H1 (cell line): Measurements from ENCODE around the gene ABL1. TPM values are rescaled to one million over a fixed set of nuclear protein-coding genes. Genes with fewer than 3 reads are reported as not detected.

Experiments
- CTCF ChIA-PET: fragments of 300-600 bp; sonication (Branson Sonifier 250); formaldehyde crosslinking; loops from one replicate; lab custom pipeline; 2021; ENCODE audit not compliant: partially characterized antibody; lab: Charles Lee
- POLR2A ChIA-PET: fragments of 300-600 bp; sonication (Branson Sonifier 250); formaldehyde crosslinking; loops from one replicate; lab custom pipeline; 2021; ENCODE audit warnings: inconsistent platforms; ENCODE audit not compliant: partially characterized antibody; lab: Charles Lee
- DNase-seq, 2 experiments: peaks; one replicate each; pipeline versions ENCODE4 v3.0.0 to v3.0.0-alpha.2; 2010 to 2022; ENCODE audit warnings: low spot score in 2 of 2, low read depth in 1 of 2, mixed read lengths in 1 of 2
- FAIRE-seq: peaks from 2 replicates; lab custom pipeline; 2011; peaks lifted over from hg19 to GRCh38; lab: Jason Lieb, UNC
- H2AFZ ChIP-seq: 2 replicates; pipeline ENCODE4 v1.8.1; 2012; ENCODE audit warnings: low read length, inconsistent platforms
- H2AK5ac ChIP-seq: 2 replicates; pipeline ENCODE4 v1.6.1; 2013; ENCODE audit warnings: low read depth, low read length
- H2BK120ac ChIP-seq: replicated peaks from 2 replicates; pipeline ENCODE3; 2013; ENCODE audit warnings: low read depth, low read length, inconsistent platforms
- H2BK12ac ChIP-seq: 2 replicates; pipeline ENCODE4 v1.6.1; 2013; ENCODE audit warnings: low read depth, low read length
- H2BK15ac ChIP-seq: 2 replicates; pipeline ENCODE4 v1.6.1; 2013; ENCODE audit warnings: low read length
- H2BK20ac ChIP-seq: 2 replicates; pipeline ENCODE4 v1.6.1; 2013; ENCODE audit warnings: low read length
- H2BK5ac ChIP-seq: 2 replicates; pipeline ENCODE4 v1.6.1; 2013; ENCODE audit warnings: low read depth, low read length
- H3K14ac ChIP-seq: 2 replicates; pipeline ENCODE4 v1.6.1; 2013; ENCODE audit warnings: inconsistent platforms; ENCODE audit not compliant: insufficient read length
- H3K18ac ChIP-seq: 2 replicates; pipeline ENCODE4 v1.6.1; 2013; ENCODE audit warnings: low read length; ENCODE audit errors: extremely low read depth
- H3K23ac ChIP-seq: 2 replicates; pipeline ENCODE4 v1.6.1; 2013; ENCODE audit warnings: inconsistent platforms; ENCODE audit not compliant: insufficient read length
- H3K23me2 ChIP-seq: 2 replicates; pipeline ENCODE4 v1.6.1; 2013; ENCODE audit warnings: low read depth, low read length
- H3K27ac ChIP-seq: 2 replicates; pipeline ENCODE4 v1.6.1; 2011; ENCODE audit warnings: low read depth, low read length, inconsistent platforms
- H3K27me3 ChIP-seq, 4 experiments: replicated peaks in 1 of 4; 1 replicate in 1 of 4; 2 replicates in 3 of 4; pipeline versions ENCODE4 v1.6.1 to v1.8.1; 2011 to 2013; ENCODE audit warnings: low read length in 3 of 4, mild to moderate bottlenecking in 3 of 4, inconsistent platforms in 2 of 4, mixed read lengths in 2 of 4, moderate library complexity in 1 of 4; ENCODE audit not compliant: control insufficient read depth in 3 of 4, insufficient read depth in 3 of 4; ENCODE audit errors: extremely low read depth in 1 of 4
- H3K36me3 ChIP-seq, 4 experiments: 2 replicates each; pipeline versions ENCODE4 v1.6.1 to v1.8.1; 2011 to 2013; ENCODE audit warnings: mild to moderate bottlenecking in 4 of 4, low read length in 3 of 4, moderate library complexity in 2 of 4, control low read depth in 1 of 4, inconsistent platforms in 1 of 4; ENCODE audit not compliant: insufficient read depth in 4 of 4, control insufficient read depth in 2 of 4
- H3K4ac ChIP-seq: replicated peaks from 2 replicates; pipeline ENCODE3; 2013; ENCODE audit warnings: low read length, low read depth, mixed read lengths, inconsistent platforms; ENCODE audit not compliant: insufficient read length
- H3K4me1 ChIP-seq, 4 experiments: replicated peaks in 1 of 4; 1 replicate in 1 of 4; 2 replicates in 3 of 4; pipeline versions ENCODE4 v1.6.1 to v1.8.1; 2011 to 2013; ENCODE audit warnings: low read length in 3 of 4, inconsistent platforms in 2 of 4, mixed read lengths in 1 of 4; ENCODE audit not compliant: insufficient read depth in 4 of 4, control insufficient read depth in 3 of 4
- H3K4me2 ChIP-seq, 2 experiments: 2 replicates each; pipeline versions ENCODE4 v1.6.1 to v1.8.1; 2011 to 2013; ENCODE audit warnings: low read depth in 2 of 2, low read length in 2 of 2, control low read depth in 1 of 2, inconsistent platforms in 1 of 2, mild to moderate bottlenecking in 1 of 2; ENCODE audit not compliant: insufficient read depth in 1 of 2
- H3K4me3 ChIP-seq, 4 experiments: fragments of 200-600, 300-600 bp in 1 of 4; sonication (generic), shearing (Covaris generic), sonication (Bioruptor Twin) in 1 of 4; 2 replicates each; pipeline versions ENCODE4 v1.5.1 to v1.8.1; 2011 to 2016; ENCODE audit warnings: low read length in 4 of 4, low read depth in 3 of 4, control low read depth in 2 of 4, inconsistent platforms in 2 of 4, mild to moderate bottlenecking in 2 of 4, mixed read lengths in 1 of 4, moderate library complexity in 1 of 4; ENCODE audit not compliant: insufficient read depth in 2 of 4; ENCODE audit errors: extremely low read depth in 1 of 4
- H3K56ac ChIP-seq: replicated peaks from 2 replicates; pipeline ENCODE3; 2013; ENCODE audit warnings: low read depth, mild to moderate bottlenecking, mixed read lengths, low read length, inconsistent platforms; ENCODE audit not compliant: insufficient read length
- H3K79me1 ChIP-seq: 2 replicates; pipeline ENCODE4 v1.6.1; 2013; ENCODE audit warnings: low read depth, low read length, control low read depth
- H3K79me2 ChIP-seq, 2 experiments: 2 replicates each; pipeline versions ENCODE4 v1.6.1 to v1.8.1; 2012 to 2013; ENCODE audit warnings: low read length in 2 of 2, mild to moderate bottlenecking in 2 of 2, inconsistent platforms in 1 of 2; ENCODE audit not compliant: insufficient read depth in 2 of 2, control insufficient read depth in 1 of 2
- H3K9ac ChIP-seq, 4 experiments: replicated peaks in 1 of 4; 1 replicate in 1 of 4; 2 replicates in 3 of 4; pipeline versions ENCODE4 v1.6.1 to v1.8.1; 2011 to 2013; ENCODE audit warnings: low read depth in 3 of 4, low read length in 3 of 4, control low read depth in 2 of 4, mild to moderate bottlenecking in 2 of 4, moderate library complexity in 2 of 4, inconsistent platforms in 1 of 4; ENCODE audit errors: extremely low read depth in 1 of 4
- H3K9me3 ChIP-seq, 2 experiments: 2 replicates each; pipeline versions ENCODE4 v1.6.1 to v1.8.1; 2012 to 2013; ENCODE audit warnings: mild to moderate bottlenecking in 2 of 2, moderate library complexity in 2 of 2, control low read depth in 1 of 2, inconsistent platforms in 1 of 2, low read depth in 1 of 2, low read length in 1 of 2, mixed read lengths in 1 of 2; ENCODE audit not compliant: insufficient read depth in 2 of 2
- H4K20me1 ChIP-seq, 2 experiments: replicated peaks in 1 of 2; 2 replicates each; pipeline versions ENCODE3 to v1.8.1; 2011 to 2013; ENCODE audit warnings: inconsistent platforms in 2 of 2, low read length in 2 of 2, mild to moderate bottlenecking in 1 of 2; ENCODE audit not compliant: insufficient read depth in 2 of 2, control insufficient read depth in 1 of 2
- H4K5ac ChIP-seq: 2 replicates; pipeline ENCODE4 v1.6.1; 2013; ENCODE audit warnings: low read length, low read depth, mixed read lengths, inconsistent platforms; ENCODE audit not compliant: insufficient read length
- H4K8ac ChIP-seq: 2 replicates; pipeline ENCODE4 v1.8.0; 2013; ENCODE audit warnings: mild to moderate bottlenecking, moderate library complexity, low read length, inconsistent platforms; ENCODE audit not compliant: insufficient read depth; ENCODE audit errors: extremely low read depth
- H4K91ac ChIP-seq: replicated peaks from 2 replicates; pipeline ENCODE3; 2013; ENCODE audit warnings: low read length, mixed read lengths, inconsistent platforms; ENCODE audit not compliant: insufficient read length
- SIN3A ChIP-seq, 2 experiments: IDR thresholded peaks in 1 of 2; conservative IDR thresholded peaks in 1 of 2; 2 replicates each; pipeline ENCODE4 v1.6.1; 2011 to 2012; ENCODE audit warnings: low read length in 2 of 2, improper control_type of control experiment in 1 of 2, low read depth in 1 of 2, mild to moderate bottlenecking in 1 of 2
- SIX5 ChIP-seq: IDR thresholded peaks from 2 replicates; pipeline ENCODE4 v1.6.1; 2011; ENCODE audit warnings: mild to moderate bottlenecking, low read depth, low read length
- WGBS, 2 experiments: shearing (Covaris generic) in 1 of 2; methylation state at CpG; one replicate each; pipeline versions ENCODE4 v1.1.6 to v1.1.7; 2013 to 2015; ENCODE audit warnings: low lambda C conversion rate in 2 of 2, mixed read lengths in 2 of 2, inconsistent platforms in 1 of 2, low coverage in 1 of 2, missing lambda C conversion rate in 1 of 2; ENCODE audit not compliant: insufficient replicate concordance in 2 of 2, insufficient coverage in 1 of 2, insufficient read length in 1 of 2; ENCODE audit errors: extremely low coverage in 1 of 2, missing lambda C conversion rate in 1 of 2; 5-methylcytosine and 5-hydroxymethylcytosine counted together
- polyA plus RNA-seq, 7 experiments: library from polyadenylated mRNA; depleted of rRNA in 3 of 7; stranded (reverse) in 5 of 7; unstranded in 2 of 7; fragments of >200 nt in 5 of 7; fragments of 200-250 nt in 2 of 7; gene quantifications; 1 replicate in 5 of 7; 2 replicates in 1 of 7; 4 replicates in 1 of 7; pipeline versions ENCODE4 v1.2.1 to v1.2.3, GENCODE V29; 2011 to 2013; ENCODE audit warnings: missing spikeins in 2 of 7, mixed read lengths in 2 of 7
- total RNA-seq: library from RNA; stranded (reverse); fragmentation: NEBNext Ultra II Directional; extraction: Animal tissue kit (Norgen Biotek cat#: 25700); gene quantifications from 2 replicates; pipeline ENCODE4 v1.2.1, GENCODE V29; 2021

Gene ABL1
- total and polyA plus RNA-seq, 2 of the 8 experiments (the other 6 are each of a cell fraction or from before 2014, with no cell fraction given), result 35.3 to 104 TPM

DNA sequence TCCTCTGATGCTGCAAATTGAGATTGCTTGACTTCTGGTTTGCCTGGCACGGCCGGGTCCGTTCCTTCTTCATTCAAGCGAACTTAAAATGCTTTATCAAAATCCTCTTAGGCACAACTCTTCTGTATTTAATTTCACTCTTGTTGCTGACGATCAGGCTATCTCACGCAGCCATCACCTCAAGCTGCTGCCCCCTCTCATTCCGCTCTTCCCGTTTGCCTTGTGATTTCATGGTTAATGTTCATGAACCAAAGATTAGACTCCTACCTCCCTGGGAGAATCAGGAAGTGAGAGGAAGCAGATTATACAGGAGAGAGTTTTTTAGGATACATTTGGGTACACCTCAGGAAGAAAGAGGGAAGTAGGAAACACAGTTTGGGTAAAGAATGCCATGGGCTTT is 38.9 kb downstream of the ABL1 start:
- no peak overlapping the region for H3K18ac ChIP-seq
- no peak overlapping the region for H3K4ac ChIP-seq
- H3K4me1 ChIP-seq, result no peaks in the 10 kb centered on the region
- H2AK5ac ChIP-seq, result no peak overlapping the region
- H2BK120ac ChIP-seq, result no peak overlapping the region
- H3K27me3 ChIP-seq, result no peaks in the 10 kb centered on the region
- H3K9me3 ChIP-seq, result no peaks in the 10 kb centered on the region
- ChIA-PET CTCF (interaction anchor here (1.0 to 1.3 kb wide), 5 partner anchors 11 to 78 kb away, joined by 3 to 4 read pairs (median 3); no protein-coding TSS in a partner anchor), POLR2A (no interaction called here)
- FAIRE-seq (no peak), DNase-seq (no peak)
- H3K56ac ChIP-seq, result no peak overlapping the region
- H4K8ac ChIP-seq, result no peak overlapping the region
- H2BK5ac ChIP-seq, result no peak overlapping the region
- peaks cover 1 to 11% of the 10 kb centered on the region in 2 experiments for H4K20me1 ChIP-seq
- H2BK20ac ChIP-seq, result no peak overlapping the region
- H3K14ac ChIP-seq, result no peak overlapping the region
- peaks cover 0 to 14% of the 10 kb centered on the region in 2 experiments; a peak in 1 of 4 replicates for H3K79me2 ChIP-seq
- peaks cover 32 to 60% (median 52%) of the 10 kb centered on the region in 4 experiments for H3K36me3 ChIP-seq
- no peak overlapping the region for H4K5ac ChIP-seq
- peaks cover 4% of the 10 kb centered on the region for H3K79me1 ChIP-seq
- H3K27ac ChIP-seq, result no peak overlapping the region
- H3K23ac ChIP-seq, result no peak overlapping the region
- H4K91ac ChIP-seq, result no peak overlapping the region
- H3K4me2 ChIP-seq, result no peak overlapping the region
- TF ChIP-seq SIX5, result no peak
- no peak for TF ChIP-seq SIN3A (conservative IDR thresholded peaks at IDR 0.05 in 1 of 2, IDR thresholded peaks at IDR 0.05 in 1 of 2; ENCODE audit: low read depth in 1 of 2, low read length in 2 of 2)
- no peaks in the 10 kb centered on the region for H3K23me2 ChIP-seq
- no peak overlapping the region for H3K4me3 ChIP-seq
- 89% methylated on average over 8 of the region's 8 CpGs; no CpG with 5 or more reads in 1 of the 2 experiments for WGBS, 2 experiments
- no peak overlapping the region for H2BK15ac ChIP-seq
- no peak overlapping the region for H2BK12ac ChIP-seq
- H2AFZ ChIP-seq, result no peak overlapping the region
- no peak overlapping the region for H3K9ac ChIP-seq
